Prostate gland (tissue), 2 donors: Measurements from ENCODE around the gene SRPK1.

Experiments used
- CTCF ChIP-seq, 4 experiments: fragments of 200-600 bp in 2 of 4; fragments of 450-650 bp in 2 of 4; sonication (generic) in 2 of 4; IDR thresholded peaks; 1 replicate in 3 of 4; 2 replicates in 1 of 4; pipeline ENCODE4 v1.5.1; 2016 to 2019; ENCODE audit warnings: antibody characterized with exemption in 4 of 4, mild to moderate bottlenecking in 2 of 4, moderate library complexity in 2 of 4
- POLR2A ChIP-seq: fragments of 450-650 bp; IDR thresholded peaks from one replicate; pipeline ENCODE4 v1.6.1; 2016; ENCODE audit warnings: antibody characterized with exemption, mild to moderate bottlenecking

DNA sequence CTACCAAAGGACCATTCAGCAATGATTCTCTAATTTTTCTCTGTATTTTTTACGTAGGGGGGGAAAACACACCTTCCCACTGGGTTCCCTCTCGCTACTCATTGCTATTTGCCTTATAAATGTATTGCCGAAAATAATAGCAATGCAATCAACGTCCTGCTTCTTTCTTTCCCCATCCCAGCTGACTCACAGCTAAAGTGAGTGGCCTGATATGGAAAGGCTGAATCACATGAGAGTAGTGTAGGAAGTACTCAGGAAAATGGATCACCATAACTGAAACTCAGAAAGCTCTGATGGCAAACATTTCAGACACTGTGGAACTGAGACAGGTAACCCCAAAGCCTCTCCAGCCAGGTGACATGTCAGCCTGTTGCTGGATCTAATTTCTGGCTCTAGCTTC lies 49.3 kb upstream of the SRPK1 start:
- TF ChIP-seq CTCF (IDR thresholded peaks at IDR 0.05) = no peak
- TF ChIP-seq POLR2A = no peak
